ENCODE data around the gene PKHD1. TPM values are rescaled to one million over a fixed set of nuclear protein-coding genes. Genes with fewer than 3 reads are reported as not detected.

Gene PKHD1
- total and polyA plus RNA-seq, 2 of the 8 experiments (the other 6 are each of a cell fraction or from before 2014, with no cell fraction given): 0.06 to 0.09 TPM

GRCh38 chr6:51584163-51584562 is 503.2 kb downstream of the PKHD1 start:
- H3K56ac ChIP-seq (replicated peaks; ENCODE audit: insufficient read length, low read depth, low read length): no peak overlapping the region
- no peak overlapping the region for H2BK15ac ChIP-seq (ENCODE audit: low read length)
- no peak overlapping the region for H3K27ac ChIP-seq (ENCODE audit: low read depth, low read length)
- H2AK5ac ChIP-seq (ENCODE audit: low read depth, low read length): no peak overlapping the region
- CTCF ChIA-PET (ENCODE audit: partially characterized antibody): interaction anchor here (0.6 to 2.7 kb wide), 3 partner anchors 9 to 35 kb away, joined by 3 to 9 read pairs (median 3); no protein-coding TSS in a partner anchor
- H3K79me1 ChIP-seq (ENCODE audit: low read depth, low read length): no peaks in the 10 kb centered on the region
- H3K4me2 ChIP-seq (ENCODE audit: insufficient read depth in 1 of 2, low read depth in 2 of 2, low read length in 2 of 2): no peak overlapping the region
- H3K27me3 ChIP-seq (replicated peaks in 1 of 4; ENCODE audit: control insufficient read depth in 3 of 4, extremely low read depth in 1 of 4, insufficient read depth in 3 of 4, low read length in 3 of 4): no peaks in the 10 kb centered on the region
- H2BK20ac ChIP-seq (ENCODE audit: low read length): no peak overlapping the region
- H2BK120ac ChIP-seq (replicated peaks; ENCODE audit: low read depth, low read length): peak overlapping the region; percentile 64
- 91% methylated on average over 3 of the region's 3 CpGs; no CpG with 5 or more reads in 1 of the 2 experiments for WGBS, 2 experiments (ENCODE audit: extremely low coverage in 1 of 2, insufficient coverage in 1 of 2, insufficient read length in 1 of 2, insufficient replicate concordance in 2 of 2, low coverage in 1 of 2, low lambda C conversion rate in 2 of 2, missing lambda C conversion rate in 1 of 2)
- H3K79me2 ChIP-seq (ENCODE audit: control insufficient read depth in 1 of 2, insufficient read depth in 2 of 2, low read length in 2 of 2): no peaks in the 10 kb centered on the region
- H2BK12ac ChIP-seq (ENCODE audit: low read depth, low read length): no peak overlapping the region
- H4K20me1 ChIP-seq (replicated peaks in 1 of 2; ENCODE audit: control insufficient read depth in 1 of 2, insufficient read depth in 2 of 2, low read length in 2 of 2): no peaks in the 10 kb centered on the region
- FAIRE-seq: no peak
- no peak overlapping the region for H4K8ac ChIP-seq (ENCODE audit: extremely low read depth, insufficient read depth, low read length)
- POLR2A ChIA-PET (ENCODE audit: partially characterized antibody): no interaction called here
- no peak overlapping the region for H2BK5ac ChIP-seq (ENCODE audit: low read depth, low read length)
- H3K9me3 ChIP-seq (ENCODE audit: insufficient read depth in 2 of 2, low read depth in 1 of 2, low read length in 1 of 2): no peaks in the 10 kb centered on the region
- H4K5ac ChIP-seq (ENCODE audit: insufficient read length, low read depth, low read length): no peak overlapping the region
- no peak overlapping the region for H3K9ac ChIP-seq (replicated peaks in 1 of 4; ENCODE audit: extremely low read depth in 1 of 4, low read depth in 3 of 4, low read length in 3 of 4)
- H2AFZ ChIP-seq (ENCODE audit: low read length): no peak overlapping the region
- DNase-seq (ENCODE audit: low read depth in 1 of 2, low spot score in 2 of 2): no peak
- no peak overlapping the region for H3K14ac ChIP-seq (ENCODE audit: insufficient read length)
- no peaks in the 10 kb centered on the region for H3K4me1 ChIP-seq (replicated peaks in 1 of 4; ENCODE audit: control insufficient read depth in 3 of 4, insufficient read depth in 4 of 4, low read length in 3 of 4)
- no peaks in the 10 kb centered on the region for H3K23me2 ChIP-seq (ENCODE audit: low read depth, low read length)
- TF ChIP-seq NANOG (IDR thresholded peaks at IDR 0.05; ENCODE audit: insufficient read depth, low read depth, low read length, poor library complexity, severe bottlenecking) (no peak), ASH2L (IDR thresholded peaks at IDR 0.05; ENCODE audit: low read length) (no peak), MAFK (IDR thresholded peaks at IDR 0.05; ENCODE audit: low read depth, low read length) (no peak), SAP30 (IDR thresholded peaks at IDR 0.05; ENCODE audit: insufficient read depth, insufficient replicate concordance, low read length) (no peak)
- H4K91ac ChIP-seq (replicated peaks; ENCODE audit: insufficient read length, low read length): no peak overlapping the region
- no peak overlapping the region for H3K4ac ChIP-seq (replicated peaks; ENCODE audit: insufficient read length, low read depth, low read length)
- no peaks in the 10 kb centered on the region for H3K36me3 ChIP-seq (ENCODE audit: control insufficient read depth in 2 of 4, insufficient read depth in 4 of 4, low read length in 3 of 4)
- no peak overlapping the region for H3K18ac ChIP-seq (ENCODE audit: extremely low read depth, low read length)
- no peak overlapping the region for H3K4me3 ChIP-seq (ENCODE audit: extremely low read depth in 1 of 4, insufficient read depth in 2 of 4, low read depth in 3 of 4, low read length in 4 of 4)
- H3K23ac ChIP-seq (ENCODE audit: insufficient read length): no peak overlapping the region

Data from H1 (cell line).